Measurements from ENCODE around the gene S100Z.
"Not testable (repeated sequence)": the region's sequence is repeated elsewhere in the genome, so short reads cannot be mapped to it uniquely, and the experiment has no call there.

Gene S100Z

GRCh38 chr5:76930083-76930482, 80.3 kb downstream of the S100Z start:
- WGBS, 2 experiments (ENCODE audit: insufficient coverage in 2 of 2) = 89 to 94% methylated on average over 4 of the region's 4 CpGs
- no peak overlapping the region for H3K4me3 ChIP-seq (ENCODE audit: extremely low read depth, insufficient read depth, low read length, poor library complexity, severe bottlenecking)

GRCh38 chr5:76938177-76938576, 88.4 kb downstream of the S100Z start:
- no peaks in the 10 kb centered on the region for H3K9me3 ChIP-seq (ENCODE audit: control insufficient read depth, low read length)
- H3K4me1 ChIP-seq (ENCODE audit: control insufficient read depth, insufficient read depth, low read length, poor library complexity, severe bottlenecking) = peaks cover 7% of the 10 kb centered on the region
- H3K27ac ChIP-seq (ENCODE audit: low read depth, low read length, severe bottlenecking) = no peak overlapping the region
- H3K4me3 ChIP-seq (ENCODE audit: extremely low read depth, insufficient read depth, low read length, poor library complexity, severe bottlenecking) = no peak overlapping the region
- no peaks in the 10 kb centered on the region for H3K36me3 ChIP-seq (ENCODE audit: control insufficient read depth, insufficient read depth, low read length)

More at GRCh38 chr5:76930083-76930482, 80.3 kb downstream of the S100Z start:
- Histone ChIP-seq H3K9me3 (ENCODE audit: control insufficient read depth, low read length) (no peaks in the 10 kb centered on the region), H3K4me1 (ENCODE audit: control insufficient read depth, insufficient read depth, low read length, poor library complexity, severe bottlenecking) (peaks cover 13% of the 10 kb centered on the region), H3K27ac (ENCODE audit: low read depth, low read length, severe bottlenecking) (no peak overlapping the region), H3K36me3 (ENCODE audit: control insufficient read depth, insufficient read depth, low read length) (no peaks in the 10 kb centered on the region)

GRCh38 chr5:76941000-76941399, 91.2 kb downstream of the S100Z start:
- 86 to 89% methylated on average over 1 to 2 of the region's 4 CpGs for WGBS, 2 experiments (ENCODE audit: insufficient coverage in 2 of 2)
- Histone ChIP-seq H3K4me3 (ENCODE audit: extremely low read depth, insufficient read depth, low read length, poor library complexity, severe bottlenecking) (no peak overlapping the region), H3K36me3 (ENCODE audit: control insufficient read depth, insufficient read depth, low read length) (no peaks in the 10 kb centered on the region), H3K27ac (ENCODE audit: low read depth, low read length, severe bottlenecking) (no peak overlapping the region), H3K9me3 (ENCODE audit: control insufficient read depth, low read length) (no peaks in the 10 kb centered on the region), H3K4me1 (ENCODE audit: control insufficient read depth, insufficient read depth, low read length, poor library complexity, severe bottlenecking) (peaks cover 12% of the 10 kb centered on the region)

- H3K4me1 ChIP-seq (ENCODE audit: control insufficient read depth, insufficient read depth, low read length, poor library complexity, severe bottlenecking) = peaks cover 12% of the 10 kb centered on the region
- 100% methylated on average over 1 of the region's 3 CpGs; no CpG with 5 or more reads in 1 of the 2 experiments for WGBS, 2 experiments (ENCODE audit: insufficient coverage in 2 of 2)
- no peak overlapping the region for H3K27ac ChIP-seq (ENCODE audit: low read depth, low read length, severe bottlenecking)
These were observed 91.6 kb downstream of the S100Z start for GRCh38 chr5:76941442-76941841.

GRCh38 chr5:76942581-76942980, 92.8 kb downstream of the S100Z start:
- Histone ChIP-seq H3K36me3 (ENCODE audit: control insufficient read depth, insufficient read depth, low read length) (no peaks in the 10 kb centered on the region), H3K4me1 (ENCODE audit: control insufficient read depth, insufficient read depth, low read length, poor library complexity, severe bottlenecking) (peaks cover 18% of the 10 kb centered on the region), H3K4me3 (ENCODE audit: extremely low read depth, insufficient read depth, low read length, poor library complexity, severe bottlenecking) (no peak overlapping the region), H3K27ac (ENCODE audit: low read depth, low read length, severe bottlenecking) (no peak overlapping the region), H3K9me3 (ENCODE audit: control insufficient read depth, low read length) (no peaks in the 10 kb centered on the region)
- no CpG with 5 or more reads among the region's 1 CpG for WGBS, 2 experiments (ENCODE audit: insufficient coverage in 2 of 2)

More at GRCh38 chr5:76941442-76941841, 91.6 kb downstream of the S100Z start:
- no peak overlapping the region for H3K4me3 ChIP-seq (ENCODE audit: extremely low read depth, insufficient read depth, low read length, poor library complexity, severe bottlenecking)
- H3K36me3 ChIP-seq (ENCODE audit: control insufficient read depth, insufficient read depth, low read length) = no peaks in the 10 kb centered on the region
- no peaks in the 10 kb centered on the region for H3K9me3 ChIP-seq (ENCODE audit: control insufficient read depth, low read length)

GRCh38 chr5:76943006-76943405, 93.2 kb downstream of the S100Z start:
- H3K4me1 ChIP-seq (ENCODE audit: control insufficient read depth, insufficient read depth, low read length, poor library complexity, severe bottlenecking) = peaks cover 18% of the 10 kb centered on the region
- H3K4me3 ChIP-seq (ENCODE audit: extremely low read depth, insufficient read depth, low read length, poor library complexity, severe bottlenecking) = no peak overlapping the region
- no peaks in the 10 kb centered on the region for H3K9me3 ChIP-seq (ENCODE audit: control insufficient read depth, low read length)
- no peaks in the 10 kb centered on the region for H3K36me3 ChIP-seq (ENCODE audit: control insufficient read depth, insufficient read depth, low read length)
- WGBS, 2 experiments (ENCODE audit: insufficient coverage in 2 of 2) = 73 to 100% methylated on average over 2 of the region's 3 CpGs
- no peak overlapping the region for H3K27ac ChIP-seq (ENCODE audit: low read depth, low read length, severe bottlenecking)

- H3K9me3 ChIP-seq (ENCODE audit: control insufficient read depth, low read length) = no peaks in the 10 kb centered on the region
- H3K4me1 ChIP-seq (ENCODE audit: control insufficient read depth, insufficient read depth, low read length, poor library complexity, severe bottlenecking) = peaks cover 18% of the 10 kb centered on the region
- 85 to 91% methylated on average over 2 to 3 of the region's 5 CpGs for WGBS, 2 experiments (ENCODE audit: insufficient coverage in 2 of 2)
- no peak overlapping the region for H3K4me3 ChIP-seq (ENCODE audit: extremely low read depth, insufficient read depth, low read length, poor library complexity, severe bottlenecking)
- no peak overlapping the region for H3K27ac ChIP-seq (ENCODE audit: low read depth, low read length, severe bottlenecking)
- no peaks in the 10 kb centered on the region for H3K36me3 ChIP-seq (ENCODE audit: control insufficient read depth, insufficient read depth, low read length)
These were observed 94.8 kb downstream of the S100Z start for GRCh38 chr5:76944638-76945037.

- WGBS, 2 experiments (ENCODE audit: insufficient coverage in 2 of 2) = 69 to 93% methylated on average over 4 to 5 of the region's 9 CpGs
- not testable (repeated sequence) for H3K9me3 ChIP-seq (ENCODE audit: control insufficient read depth, low read length); H3K27ac ChIP-seq (ENCODE audit: low read depth, low read length, severe bottlenecking); H3K4me3 ChIP-seq (ENCODE audit: extremely low read depth, insufficient read depth, low read length, poor library complexity, severe bottlenecking); H3K36me3 ChIP-seq (ENCODE audit: control insufficient read depth, insufficient read depth, low read length)
- peaks cover 18% of the 10 kb centered on the region for H3K4me1 ChIP-seq (ENCODE audit: control insufficient read depth, insufficient read depth, low read length, poor library complexity, severe bottlenecking)
These were observed 95.4 kb downstream of the S100Z start for GRCh38 chr5:76945238-76945637.

GRCh38 chr5:76946090-76946489, 96.3 kb downstream of the S100Z start:
- H3K4me3 ChIP-seq (ENCODE audit: extremely low read depth, insufficient read depth, low read length, poor library complexity, severe bottlenecking) = no peak overlapping the region
- H3K27ac ChIP-seq (ENCODE audit: low read depth, low read length, severe bottlenecking) = no peak overlapping the region
- H3K36me3 ChIP-seq (ENCODE audit: control insufficient read depth, insufficient read depth, low read length) = no peaks in the 10 kb centered on the region
- 90 to 100% methylated on average over 1 to 2 of the region's 2 CpGs for whole genome bisulfite sequencing, 2 experiments (ENCODE audit: insufficient coverage in 2 of 2)
- peaks cover 18% of the 10 kb centered on the region for H3K4me1 ChIP-seq (ENCODE audit: control insufficient read depth, insufficient read depth, low read length, poor library complexity, severe bottlenecking)
- no peaks in the 10 kb centered on the region for H3K9me3 ChIP-seq (ENCODE audit: control insufficient read depth, low read length)

- WGBS, 2 experiments (ENCODE audit: insufficient coverage in 2 of 2) = 63 to 68% methylated on average over 1 to 2 of the region's 4 CpGs
- Histone ChIP-seq H3K4me3 (ENCODE audit: extremely low read depth, insufficient read depth, low read length, poor library complexity, severe bottlenecking) (no peak overlapping the region), H3K4me1 (ENCODE audit: control insufficient read depth, insufficient read depth, low read length, poor library complexity, severe bottlenecking) (peaks cover 18% of the 10 kb centered on the region), H3K27ac (ENCODE audit: low read depth, low read length, severe bottlenecking) (no peak overlapping the region), H3K9me3 (ENCODE audit: control insufficient read depth, low read length) (no peaks in the 10 kb centered on the region), H3K36me3 (ENCODE audit: control insufficient read depth, insufficient read depth, low read length) (no peaks in the 10 kb centered on the region)
These were observed 97.3 kb downstream of the S100Z start for GRCh38 chr5:76947082-76947503.

GRCh38 chr5:76952795-76953536, 103.2 kb downstream of the S100Z start, which contains the start of gene CRHBP:
Gene CRHBP, plus strand, starts transcription at chr5:76953045. Its CDS starts 90 bp downstream, at chr5:76953135.
- 50 to 70% methylated on average over 10 to 20 of the region's 23 CpGs for WGBS, 2 experiments (ENCODE audit: insufficient coverage in 2 of 2)
- Histone ChIP-seq H3K4me1 (ENCODE audit: control insufficient read depth, insufficient read depth, low read length, poor library complexity, severe bottlenecking) (peaks cover 2% of the 10 kb centered on the region), H3K9me3 (ENCODE audit: control insufficient read depth, low read length) (no peaks in the 10 kb centered on the region), H3K27ac (ENCODE audit: low read depth, low read length, severe bottlenecking) (no peak within 1 kb of the TSS), H3K4me3 (ENCODE audit: extremely low read depth, insufficient read depth, low read length, poor library complexity, severe bottlenecking) (peak within 1 kb of the TSS; percentile 48), H3K36me3 (ENCODE audit: control insufficient read depth, insufficient read depth, low read length) (no peaks in the 10 kb centered on the region)
